A673 (cell line): ENCODE data around the gene IL10RB. TPM values are rescaled to one million over a fixed set of nuclear protein-coding genes. Genes with fewer than 3 reads are reported as not detected.

Source experiments
- BruUV-seq: library from RNA; stranded (reverse); fragments of 400-500 nt; replicated peaks from 2 replicates; lab custom pipeline; 2021; lab: Mats Ljungman, UMichigan
- CTCF ChIA-PET: fragments of 300-600 bp; sonication (Branson Sonifier 250); formaldehyde crosslinking; loops from one replicate; lab custom pipeline; 2022; ENCODE audit warnings: antibody characterized with exemption; lab: Charles Lee
- POLR2A ChIA-PET: fragments of 300-600 bp; sonication (Branson Sonifier 250); formaldehyde crosslinking; loops from one replicate; lab custom pipeline; 2022; ENCODE audit warnings: antibody characterized with exemption; ENCODE audit not compliant: low non-redundant PET; lab: Charles Lee
- DNase-seq: peaks from one replicate; pipeline ENCODE4 v3.0.0-alpha.2; 2015; ENCODE audit warnings: low spot score
- H3K27ac ChIP-seq: fragments of 200-600 bp; sonication (generic); 2 replicates; pipeline ENCODE4 v1.5.1; 2016; ENCODE audit warnings: mixed run types, low read depth, mild to moderate bottlenecking, mixed read lengths, antibody characterized with exemption, low read length; ENCODE audit not compliant: poor library complexity, severe bottlenecking
- H3K27me3 ChIP-seq: fragments of 200-600 bp; sonication (generic); replicated peaks from 2 replicates; pipeline ENCODE4 v1.6.1; 2017; ENCODE audit warnings: mixed run types, low read depth, mild to moderate bottlenecking, mixed read lengths, antibody characterized with exemption, low read length; ENCODE audit not compliant: insufficient read depth, poor library complexity
- H3K36me3 ChIP-seq: fragments of 200-600 bp; sonication (generic); 2 replicates; pipeline ENCODE4 v1.6.1; 2016; ENCODE audit warnings: mixed run types, mild to moderate bottlenecking, mixed read lengths, antibody characterized with exemption, low read length; ENCODE audit not compliant: insufficient read depth, poor library complexity, severe bottlenecking
- H3K4me1 ChIP-seq: fragments of 200-600 bp; sonication (generic); 2 replicates; pipeline ENCODE4 v1.6.1; 2017; ENCODE audit warnings: mixed run types, mild to moderate bottlenecking, mixed read lengths, antibody characterized with exemption, low read length; ENCODE audit not compliant: insufficient read depth, poor library complexity, severe bottlenecking
- H3K4me3 ChIP-seq: fragments of 200-600 bp; sonication (generic); 2 replicates; pipeline ENCODE4 v1.5.1; 2016; ENCODE audit warnings: low read depth, mixed run types, mild to moderate bottlenecking, mixed read lengths, low read length; ENCODE audit not compliant: poor library complexity, severe bottlenecking
- H3K9me3 ChIP-seq: fragments of 200-600 bp; sonication (generic); 2 replicates; pipeline ENCODE4 v1.6.1; 2016; ENCODE audit warnings: mixed run types, low read depth, mild to moderate bottlenecking, mixed read lengths, antibody characterized with exemption, low read length; ENCODE audit not compliant: poor library complexity, severe bottlenecking
- EZH2 ChIP-seq: fragments of 200-600 bp; sonication (generic); IDR thresholded peaks from 2 replicates; pipeline ENCODE4 v1.6.1; 2017; ENCODE audit warnings: borderline replicate concordance, low read depth, mild to moderate bottlenecking, mixed read lengths, antibody characterized with exemption, low read length; ENCODE audit not compliant: poor library complexity, severe bottlenecking
- intact Hi-C: fragments of 100-400 bp; cut with micrococcal nuclease; formaldehyde crosslinking; loops from one replicate; pipeline ENCODE4 v1.10.0; 2022; ENCODE audit not compliant: unreplicated experiment
- total RNA-seq: library from RNA; stranded (reverse); gene quantifications from 2 replicates; pipeline ENCODE4 v1.2.3, GENCODE V29; 2021
- TF ChIP-seq, protein P1 (sequence below): fragments of 300-800, 200-600 bp; sonication (generic); conservative IDR thresholded peaks from 2 replicates; pipeline ENCODE4 v1.5.1; 2017; ENCODE audit warnings: low read depth, mild to moderate bottlenecking, antibody characterized with exemption, low read length, moderate library complexity, mixed read lengths

The IL10RB gene
- total RNA-seq, 1 experiment from 2014 or later, result 11.1 TPM

DNA sequence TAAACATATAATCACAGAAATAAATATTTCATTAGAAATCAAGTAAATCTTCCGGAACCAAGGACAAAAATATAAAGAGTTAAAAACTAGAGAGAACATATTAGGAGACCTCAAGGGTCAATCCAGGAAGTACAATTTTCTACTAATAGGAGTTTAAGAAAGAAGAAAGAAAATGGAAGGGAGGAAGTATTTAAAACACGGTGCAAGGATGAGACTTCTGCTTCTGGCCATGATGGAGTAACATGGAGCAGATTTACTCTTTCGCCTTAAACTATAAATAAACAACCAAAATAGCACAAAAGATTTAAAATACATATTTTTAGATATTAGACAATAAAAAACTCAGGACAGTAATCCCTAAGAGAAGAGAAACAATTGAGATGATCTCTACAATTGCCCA is 46.0 kb downstream of the IL10RB start:
- DNase-seq, result no peak
- no peaks in the 10 kb centered on the region for H3K27me3 ChIP-seq
- no peak overlapping the region for H3K27ac ChIP-seq
- no peak overlapping the region for H3K4me3 ChIP-seq
- ChIA-PET CTCF (no interaction called here), POLR2A (no interaction called here)
- TF ChIP-seq, protein P1, sequence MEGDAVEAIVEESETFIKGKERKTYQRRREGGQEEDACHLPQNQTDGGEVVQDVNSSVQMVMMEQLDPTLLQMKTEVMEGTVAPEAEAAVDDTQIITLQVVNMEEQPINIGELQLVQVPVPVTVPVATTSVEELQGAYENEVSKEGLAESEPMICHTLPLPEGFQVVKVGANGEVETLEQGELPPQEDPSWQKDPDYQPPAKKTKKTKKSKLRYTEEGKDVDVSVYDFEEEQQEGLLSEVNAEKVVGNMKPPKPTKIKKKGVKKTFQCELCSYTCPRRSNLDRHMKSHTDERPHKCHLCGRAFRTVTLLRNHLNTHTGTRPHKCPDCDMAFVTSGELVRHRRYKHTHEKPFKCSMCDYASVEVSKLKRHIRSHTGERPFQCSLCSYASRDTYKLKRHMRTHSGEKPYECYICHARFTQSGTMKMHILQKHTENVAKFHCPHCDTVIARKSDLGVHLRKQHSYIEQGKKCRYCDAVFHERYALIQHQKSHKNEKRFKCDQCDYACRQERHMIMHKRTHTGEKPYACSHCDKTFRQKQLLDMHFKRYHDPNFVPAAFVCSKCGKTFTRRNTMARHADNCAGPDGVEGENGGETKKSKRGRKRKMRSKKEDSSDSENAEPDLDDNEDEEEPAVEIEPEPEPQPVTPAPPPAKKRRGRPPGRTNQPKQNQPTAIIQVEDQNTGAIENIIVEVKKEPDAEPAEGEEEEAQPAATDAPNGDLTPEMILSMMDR, result no peak
- TF ChIP-seq EZH2, result no peak
- H3K36me3 ChIP-seq, result no peaks in the 10 kb centered on the region
- no TSS peak for BruUV-seq
- no peaks in the 10 kb centered on the region for H3K9me3 ChIP-seq
- H3K4me1 ChIP-seq, result peaks cover 12% of the 10 kb centered on the region
- intact Hi-C loops, result no loop called here

DNA sequence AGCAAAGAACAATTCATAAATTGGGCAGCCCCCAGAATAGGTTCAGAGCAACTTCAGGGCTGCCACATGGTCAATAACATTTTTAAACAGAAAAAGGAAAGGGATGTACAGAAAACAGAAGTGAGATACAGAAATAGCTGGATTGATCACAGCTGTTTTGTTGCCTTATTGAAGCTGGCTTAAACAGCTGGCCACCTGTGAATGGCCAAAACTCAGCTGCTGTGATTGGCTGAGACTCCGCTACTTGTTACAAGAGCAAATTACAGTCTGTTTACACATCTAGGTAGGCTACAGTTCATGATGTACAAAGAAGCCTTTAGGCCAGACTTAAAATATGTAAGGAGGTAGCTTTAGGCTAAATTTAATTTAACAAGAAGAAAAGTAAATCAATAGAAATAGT is 47.0 kb downstream of the IL10RB start:
- H3K9me3 ChIP-seq, result no peaks in the 10 kb centered on the region
- no peak for DNase-seq
- POLR2A ChIA-PET, result no interaction called here
- intact Hi-C loops, result no loop called here
- no peaks in the 10 kb centered on the region for H3K27me3 ChIP-seq
- CTCF ChIA-PET, result no interaction called here
- H3K4me3 ChIP-seq, result no peak overlapping the region
- H3K36me3 ChIP-seq, result no peaks in the 10 kb centered on the region
- peaks cover 12% of the 10 kb centered on the region for H3K4me1 ChIP-seq
- TF ChIP-seq EZH2, result no peak
- TF ChIP-seq, protein P1, result no peak
- no TSS peak for BruUV-seq
- no peak overlapping the region for H3K27ac ChIP-seq

DNA sequence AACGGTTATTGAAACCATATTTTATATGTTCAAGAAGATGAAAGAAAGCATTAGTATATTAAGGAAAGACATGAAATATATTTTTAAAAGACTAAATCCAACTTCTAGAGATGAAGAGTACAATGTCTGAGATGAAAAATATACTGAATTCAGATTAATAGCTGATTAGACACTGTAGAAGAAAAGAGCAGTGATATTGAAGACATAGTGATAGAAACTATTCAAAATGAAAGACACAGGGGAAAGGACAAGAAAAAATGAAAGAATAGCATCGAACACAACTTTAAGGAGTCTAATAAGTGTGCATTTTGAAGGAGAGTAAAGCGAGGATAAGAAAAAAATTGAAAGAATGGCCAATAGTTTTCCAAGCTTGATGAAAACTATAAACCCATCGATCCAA is 47.4 kb downstream of the IL10RB start:
- no peak for TF ChIP-seq EZH2
- TF ChIP-seq, protein P1, result no peak
- intact Hi-C loops, result no loop called here
- no peak for DNase-seq
- ChIA-PET POLR2A (no interaction called here), CTCF (no interaction called here)
- Histone ChIP-seq H3K27me3 (no peaks in the 10 kb centered on the region), H3K36me3 (no peaks in the 10 kb centered on the region), H3K27ac (no peak overlapping the region), H3K4me3 (no peak overlapping the region), H3K9me3 (no peaks in the 10 kb centered on the region), H3K4me1 (peaks cover 11% of the 10 kb centered on the region)
- BruUV-seq, result no TSS peak
